HG03439 (cell line): ENCODE measurements around the gene SYCE3.

Experiments
- ATAC-seq: cut with Tn5 transposase; IDR thresholded peaks from one replicate; pipeline ENCODE4 v1.9.1; 2021; ENCODE audit warnings: mild to moderate bottlenecking, moderate library complexity; ENCODE audit not compliant: unreplicated experiment

Gene SYCE3

DNA sequence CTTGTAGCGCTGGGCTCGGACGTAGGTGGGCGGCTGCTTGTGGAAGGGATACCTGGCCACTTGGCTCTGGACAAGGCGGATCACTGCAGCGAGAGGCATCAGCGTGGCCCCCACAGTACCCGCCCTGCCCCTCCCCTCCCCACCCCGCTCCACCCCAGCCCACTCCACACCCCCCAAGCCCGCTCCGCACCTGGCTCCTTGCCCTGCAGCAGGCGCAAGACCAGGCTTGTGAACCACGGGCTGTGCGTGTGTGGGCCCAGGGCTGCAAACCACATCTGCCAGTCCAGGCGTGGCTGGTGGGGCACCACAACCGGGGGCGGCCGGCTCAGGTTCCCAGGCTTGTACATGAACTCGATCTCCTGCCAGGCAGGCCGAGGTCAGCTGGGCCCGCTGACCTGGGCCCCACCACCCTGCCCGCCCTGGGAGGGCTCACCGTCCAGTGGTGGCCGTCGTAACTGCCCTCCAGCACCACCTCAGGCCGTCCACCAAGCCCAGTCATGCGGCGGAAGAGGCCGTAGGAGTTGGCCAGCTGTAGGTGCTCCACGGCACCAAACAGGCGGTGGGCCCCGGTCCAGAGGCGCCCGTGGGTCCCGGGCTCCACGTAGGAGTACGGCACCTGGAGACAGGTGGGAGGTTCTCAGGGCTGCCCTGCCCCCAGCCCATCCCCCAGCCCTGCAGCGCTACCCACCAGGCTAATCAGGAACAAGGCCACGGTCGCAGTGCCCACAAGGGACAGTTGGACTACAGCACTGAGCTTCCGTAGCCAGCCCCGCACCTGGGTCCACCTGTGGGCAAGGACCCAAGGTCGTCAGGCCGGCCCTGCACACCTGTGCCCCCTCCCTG lies 58.1 kb downstream of the SYCE3 start:
- ATAC-seq = no peak

DNA sequence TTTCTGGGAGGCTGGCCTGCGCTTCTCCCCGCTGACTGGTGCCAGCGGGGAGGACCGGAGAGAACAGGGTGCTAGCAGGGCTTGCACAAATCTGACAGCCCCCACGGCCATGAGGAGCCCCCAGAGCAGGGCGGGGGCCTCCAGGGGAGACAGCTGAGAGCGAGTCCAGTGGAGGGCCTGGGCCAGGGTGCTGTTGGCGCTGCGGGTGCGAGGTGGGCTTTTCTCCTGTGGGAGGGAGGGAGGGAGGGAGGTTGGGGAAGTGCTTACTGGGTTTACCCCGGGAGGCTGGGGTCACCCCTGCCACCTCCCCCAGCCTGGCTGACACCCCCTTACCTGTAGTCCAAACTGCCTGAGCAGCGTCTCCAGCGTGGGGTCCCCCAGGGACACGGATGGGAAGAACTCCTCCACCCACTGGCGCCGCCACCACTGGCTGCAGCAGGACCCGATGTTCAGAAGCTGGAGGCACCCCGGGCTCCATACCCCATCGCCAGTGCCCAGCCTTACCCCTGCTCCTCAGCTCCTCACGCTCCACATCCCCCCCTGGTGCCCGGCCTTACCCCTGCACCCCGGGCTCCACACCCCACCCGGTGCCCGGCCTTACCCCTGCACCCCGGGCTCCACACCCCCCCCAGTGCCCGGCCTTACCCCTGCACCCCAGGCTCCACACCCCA lies 59.1 kb downstream of the SYCE3 start:
- ATAC-seq = no peak

DNA sequence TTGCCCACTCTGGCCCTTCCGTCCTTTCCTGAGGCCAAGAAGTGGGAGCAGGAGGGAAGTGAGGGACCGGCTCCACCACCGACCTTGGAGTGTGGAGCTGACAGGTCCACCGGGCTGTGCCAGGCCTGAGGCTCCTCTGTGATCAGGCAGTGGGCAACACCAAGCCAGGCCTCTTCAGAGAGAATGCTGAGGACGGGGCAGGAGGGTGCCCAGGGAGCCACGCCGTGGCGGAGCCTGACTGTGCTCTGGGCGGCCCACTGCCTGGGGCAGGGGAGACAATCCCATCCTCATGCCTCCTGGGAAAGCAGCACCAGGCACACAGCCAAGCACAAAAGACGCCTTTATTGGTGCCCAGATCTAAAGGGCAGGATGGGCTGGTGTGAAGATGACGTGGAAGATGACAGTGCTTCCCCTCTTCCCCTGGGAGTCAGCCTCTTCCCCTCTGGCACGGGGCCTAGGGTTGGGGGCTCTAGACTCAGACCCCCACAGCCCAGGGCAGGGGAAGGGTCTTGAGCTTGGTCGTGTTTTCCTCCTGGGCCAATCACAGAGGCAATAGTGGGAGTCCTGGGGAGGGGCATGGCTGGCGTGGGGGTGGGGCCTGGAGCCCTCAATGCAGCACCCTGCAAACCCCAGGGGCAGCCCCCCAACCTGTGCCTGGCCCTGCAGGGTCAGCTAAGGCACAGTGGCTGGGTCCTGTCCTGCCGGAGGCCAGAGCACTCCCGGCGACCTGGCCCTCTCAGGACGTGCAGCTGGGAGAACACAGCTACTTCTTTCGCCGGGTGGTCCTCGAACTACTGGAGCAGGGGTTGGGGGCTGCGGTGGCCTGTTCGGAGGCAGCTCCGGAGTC lies 59.9 kb downstream of the SYCE3 start:
- no peak for ATAC-seq

DNA sequence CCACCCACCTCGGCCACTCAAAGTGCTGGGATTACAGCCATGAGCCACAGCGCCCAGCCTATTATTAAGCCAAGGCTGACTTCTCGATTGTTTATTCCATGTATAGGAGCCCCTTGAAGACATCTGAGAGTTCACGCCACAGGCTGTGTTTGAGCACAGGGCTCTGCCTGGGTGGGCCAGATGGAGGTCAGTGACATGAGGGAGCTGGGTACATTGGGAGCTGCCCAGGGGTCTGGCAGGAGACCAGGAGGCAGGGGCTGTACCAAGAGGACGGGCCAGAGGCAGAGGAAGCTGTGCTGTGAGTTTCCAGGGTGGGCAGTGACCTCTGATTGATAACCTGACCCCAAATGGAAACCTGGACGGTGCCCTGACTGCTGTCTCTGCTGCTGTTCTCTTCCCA lies 60.6 kb downstream of the SYCE3 start:
- ATAC-seq = no peak
